ENCODE data around the gene MVP.

Gene MVP

DNA sequence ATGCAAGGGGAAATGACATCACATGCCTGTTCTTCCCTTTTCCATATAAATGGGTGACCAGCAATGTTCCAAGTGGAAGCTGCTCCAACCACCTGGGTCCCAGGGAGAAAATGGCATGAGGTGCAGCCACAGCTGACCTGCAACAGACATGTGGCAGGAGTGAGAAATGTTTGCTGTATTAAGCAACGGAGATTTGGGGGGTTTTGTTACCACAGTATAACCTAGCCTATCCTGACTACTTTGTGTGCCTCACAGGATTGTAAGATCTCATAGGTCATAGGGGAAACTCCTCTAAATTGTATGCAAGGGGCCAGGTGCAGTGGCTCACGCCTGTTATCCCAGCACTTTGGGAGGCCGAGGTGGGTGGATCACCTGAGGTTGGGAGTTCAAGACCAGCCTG is 30.7 kb downstream of the MVP start:
- no peak overlapping the region for H3K4me2 ChIP-seq
- no peak overlapping the region for H3K27ac ChIP-seq
- no peaks in the 10 kb centered on the region for H3K36me3 ChIP-seq (ENCODE audit: insufficient read depth)
- H3K4me3 ChIP-seq (IDR thresholded peaks at IDR 0.05; ENCODE audit: insufficient read depth, low read depth, low read length) = no peak overlapping the region
- no peak overlapping the region for H3K9ac ChIP-seq
- no peak overlapping the region for H2AFZ ChIP-seq (ENCODE audit: low read depth)
- no peaks in the 10 kb centered on the region for H3K27me3 ChIP-seq (ENCODE audit: insufficient read depth, low read depth)
- H3K4me1 ChIP-seq (ENCODE audit: low read depth, poor library complexity, severe bottlenecking) = no peaks in the 10 kb centered on the region
- no peaks in the 10 kb centered on the region for H3K79me2 ChIP-seq (ENCODE audit: insufficient read depth, low read depth)
- no peaks in the 10 kb centered on the region for H4K20me1 ChIP-seq (ENCODE audit: insufficient read depth)
- TF ChIP-seq, protein P1, sequence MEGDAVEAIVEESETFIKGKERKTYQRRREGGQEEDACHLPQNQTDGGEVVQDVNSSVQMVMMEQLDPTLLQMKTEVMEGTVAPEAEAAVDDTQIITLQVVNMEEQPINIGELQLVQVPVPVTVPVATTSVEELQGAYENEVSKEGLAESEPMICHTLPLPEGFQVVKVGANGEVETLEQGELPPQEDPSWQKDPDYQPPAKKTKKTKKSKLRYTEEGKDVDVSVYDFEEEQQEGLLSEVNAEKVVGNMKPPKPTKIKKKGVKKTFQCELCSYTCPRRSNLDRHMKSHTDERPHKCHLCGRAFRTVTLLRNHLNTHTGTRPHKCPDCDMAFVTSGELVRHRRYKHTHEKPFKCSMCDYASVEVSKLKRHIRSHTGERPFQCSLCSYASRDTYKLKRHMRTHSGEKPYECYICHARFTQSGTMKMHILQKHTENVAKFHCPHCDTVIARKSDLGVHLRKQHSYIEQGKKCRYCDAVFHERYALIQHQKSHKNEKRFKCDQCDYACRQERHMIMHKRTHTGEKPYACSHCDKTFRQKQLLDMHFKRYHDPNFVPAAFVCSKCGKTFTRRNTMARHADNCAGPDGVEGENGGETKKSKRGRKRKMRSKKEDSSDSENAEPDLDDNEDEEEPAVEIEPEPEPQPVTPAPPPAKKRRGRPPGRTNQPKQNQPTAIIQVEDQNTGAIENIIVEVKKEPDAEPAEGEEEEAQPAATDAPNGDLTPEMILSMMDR (conservative IDR thresholded peaks at IDR 0.05; ENCODE audit: low read depth, low read length) = no peak

DNA sequence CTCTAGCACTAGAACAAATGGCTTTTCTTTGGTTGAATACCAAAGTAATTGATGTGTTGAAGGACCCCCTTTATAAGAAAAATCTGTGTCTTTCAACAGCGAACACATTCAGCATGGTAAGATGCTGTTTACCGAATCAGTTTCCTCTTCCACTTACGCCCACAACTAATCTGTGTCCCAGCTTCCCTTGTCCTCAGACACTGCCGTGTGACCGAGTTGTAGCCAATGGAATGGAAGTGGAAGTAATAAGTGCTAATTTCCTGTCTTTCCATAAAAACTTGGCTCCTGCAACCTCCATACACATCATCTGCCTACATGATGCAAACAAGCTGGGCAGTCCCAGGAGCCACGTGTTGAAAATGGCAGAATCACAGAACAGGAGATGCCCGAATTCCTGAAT is 32.4 kb downstream of the MVP start:
- Histone ChIP-seq H3K4me1 (ENCODE audit: low read depth, poor library complexity, severe bottlenecking) (no peaks in the 10 kb centered on the region), H3K9ac (no peak overlapping the region), H3K4me2 (no peak overlapping the region), H3K27me3 (ENCODE audit: insufficient read depth, low read depth) (no peaks in the 10 kb centered on the region), H3K79me2 (ENCODE audit: insufficient read depth, low read depth) (no peaks in the 10 kb centered on the region), H2AFZ (ENCODE audit: low read depth) (no peak overlapping the region), H3K27ac (no peak overlapping the region), H4K20me1 (ENCODE audit: insufficient read depth) (no peaks in the 10 kb centered on the region), H3K36me3 (ENCODE audit: insufficient read depth) (no peaks in the 10 kb centered on the region), H3K4me3 (IDR thresholded peaks at IDR 0.05; ENCODE audit: insufficient read depth, low read depth, low read length) (no peak overlapping the region)
- TF ChIP-seq, protein P1 (conservative IDR thresholded peaks at IDR 0.05; ENCODE audit: low read depth, low read length) = no peak

DNA sequence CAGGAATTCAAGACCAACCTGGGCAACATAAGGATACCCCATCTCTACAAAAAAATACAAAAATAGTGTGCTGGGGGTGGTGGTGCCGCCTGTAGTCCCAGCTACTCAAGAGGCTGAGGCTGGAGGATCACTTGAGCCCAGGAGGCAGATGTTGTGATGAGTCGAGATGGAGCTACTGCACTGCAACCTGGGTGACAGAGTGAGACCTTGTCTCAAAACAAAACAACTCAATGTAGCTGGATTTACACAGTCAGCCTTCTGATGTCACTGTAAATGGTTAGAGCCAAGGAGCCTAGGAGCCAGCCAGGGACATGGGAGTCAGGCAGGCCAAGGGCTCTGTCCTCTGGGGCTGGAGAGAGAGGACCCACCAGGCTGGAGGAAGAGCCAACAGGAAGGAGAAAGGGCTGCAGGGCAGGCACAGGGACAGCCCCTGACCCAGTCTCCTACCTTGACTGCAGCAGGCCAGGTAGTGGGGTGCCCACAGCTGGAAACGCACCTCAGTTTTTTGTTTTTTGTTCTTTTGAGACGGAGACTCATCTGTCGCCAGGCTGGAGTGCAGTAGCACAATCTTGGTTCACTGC is 34.3 kb downstream of the MVP start:
- H3K4me2 ChIP-seq = no peak overlapping the region
- H3K79me2 ChIP-seq (ENCODE audit: insufficient read depth, low read depth) = no peaks in the 10 kb centered on the region
- no peaks in the 10 kb centered on the region for H3K4me1 ChIP-seq (ENCODE audit: low read depth, poor library complexity, severe bottlenecking)
- peaks cover 3% of the 10 kb centered on the region; the same call in 1 of the 2 replicates for H3K36me3 ChIP-seq (ENCODE audit: insufficient read depth)
- H3K27ac ChIP-seq = no peak overlapping the region
- H4K20me1 ChIP-seq (ENCODE audit: insufficient read depth) = no peaks in the 10 kb centered on the region
- H3K9ac ChIP-seq = no peak overlapping the region
- TF ChIP-seq, protein P1 (conservative IDR thresholded peaks at IDR 0.05; ENCODE audit: low read depth, low read length) = no peak
- no peak overlapping the region for H2AFZ ChIP-seq (ENCODE audit: low read depth)
- H3K4me3 ChIP-seq (IDR thresholded peaks at IDR 0.05; ENCODE audit: insufficient read depth, low read depth, low read length) = no peak overlapping the region
- H3K27me3 ChIP-seq (ENCODE audit: insufficient read depth, low read depth) = no peaks in the 10 kb centered on the region

DNA sequence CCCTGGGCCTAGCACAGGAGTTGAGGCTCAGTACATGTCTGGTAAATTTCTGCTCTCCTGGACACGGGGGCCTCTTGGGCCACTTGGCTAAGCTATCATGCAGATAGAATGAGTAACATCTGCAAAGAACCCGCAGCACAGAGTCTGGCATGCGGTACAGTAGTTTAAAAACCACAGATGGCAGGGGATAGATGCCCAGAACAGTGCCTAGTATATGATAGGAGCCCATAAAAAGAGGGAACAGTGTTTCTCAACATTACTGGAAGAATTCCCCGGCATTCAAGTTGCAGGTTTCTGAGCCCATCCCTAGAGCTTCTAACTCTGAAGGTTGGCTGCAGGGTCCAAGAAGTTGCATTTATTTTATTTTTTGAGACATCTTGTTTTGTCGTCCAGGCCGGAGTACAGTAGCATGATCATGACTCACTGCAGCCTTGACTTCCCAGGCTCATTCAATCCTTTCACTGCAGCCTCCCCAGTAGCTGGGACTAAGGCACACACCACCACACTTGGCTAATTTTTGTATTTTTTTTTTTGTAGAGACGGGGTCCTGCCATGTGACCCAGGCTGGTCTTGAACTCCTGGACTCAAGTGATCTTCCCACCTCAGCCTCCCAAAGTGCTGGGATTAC is 37.0 kb downstream of the MVP start:
- TF ChIP-seq, protein P1 (conservative IDR thresholded peaks at IDR 0.05; ENCODE audit: low read depth, low read length) = no peak
- Histone ChIP-seq H3K4me1 (ENCODE audit: low read depth, poor library complexity, severe bottlenecking) (peaks cover 11% of the 10 kb centered on the region), H3K27ac (no peak overlapping the region), H3K9ac (no peak overlapping the region), H4K20me1 (ENCODE audit: insufficient read depth) (no peaks in the 10 kb centered on the region), H2AFZ (ENCODE audit: low read depth) (no peak overlapping the region), H3K27me3 (ENCODE audit: insufficient read depth, low read depth) (no peaks in the 10 kb centered on the region), H3K4me3 (IDR thresholded peaks at IDR 0.05; ENCODE audit: insufficient read depth, low read depth, low read length) (no peak overlapping the region), H3K4me2 (no peak overlapping the region), H3K79me2 (ENCODE audit: insufficient read depth, low read depth) (peaks cover 6% of the 10 kb centered on the region; the same call in 1 of the 2 replicates), H3K36me3 (ENCODE audit: insufficient read depth) (peaks cover 4% of the 10 kb centered on the region; the same call in 1 of the 2 replicates)

Data from KMS-11 (cell line).